WTC11 (cell line): ENCODE results near the gene MYO9A. TPM values are rescaled to one million over a fixed set of nuclear protein-coding genes. Genes with fewer than 3 reads are reported as not detected.

Source experiments
- ATAC-seq: fragments of 200-7000 bp; cut with Tn5 transposase; 2 replicates; pipeline ENCODE4 v1.10.0; 2021; ENCODE audit warnings: mild to moderate bottlenecking, moderate library complexity
- CTCF ChIA-PET: fragments of 300-600 bp; sonication (Branson Sonifier 250); formaldehyde crosslinking; loops from one replicate; lab custom pipeline; 2021; ENCODE audit warnings: antibody characterized with exemption; lab: Charles Lee
- POLR2A ChIA-PET: fragments of 350-600 bp; sonication (Branson Sonifier 250); formaldehyde crosslinking; loops from one replicate; lab custom pipeline; 2021; ENCODE audit warnings: antibody characterized with exemption; lab: Charles Lee
- DNase-seq: peaks from one replicate; pipeline ENCODE4 v3.0.0; 2021; ENCODE audit warnings: low spot score
- H3K27ac Mint-ChIP-seq: 2 replicates; pipeline ENCODE4 v1.8.0; 2021; ENCODE audit warnings: mixed read lengths
- H3K27me3 Mint-ChIP-seq: 2 replicates; pipeline ENCODE4 v1.8.0; 2021; ENCODE audit warnings: low read depth, mild to moderate bottlenecking, moderate library complexity, mixed read lengths
- H3K36me3 Mint-ChIP-seq: 2 replicates; pipeline ENCODE4 v1.8.0; 2021; ENCODE audit warnings: mixed read lengths
- H3K4me1 Mint-ChIP-seq: 2 replicates; pipeline ENCODE4 v1.8.0; 2022; ENCODE audit warnings: mixed read lengths
- H3K4me3 Mint-ChIP-seq: 2 replicates; pipeline ENCODE4 v1.8.0; 2021; ENCODE audit warnings: mild to moderate bottlenecking, moderate library complexity, mixed read lengths
- H3K9me3 Mint-ChIP-seq: 2 replicates; pipeline ENCODE4 v1.8.0; 2021; ENCODE audit warnings: mixed read lengths
- FOXJ3 ChIP-seq: sonication (generic); formaldehyde crosslinking; IDR thresholded peaks from 2 replicates; pipeline ENCODE4 v1.9.0; 2021; ENCODE audit warnings: missing genetic modification reagents, mild to moderate bottlenecking, borderline replicate concordance
- NR1H2 ChIP-seq: sonication (generic); formaldehyde crosslinking; IDR thresholded peaks from 2 replicates; pipeline ENCODE4 v1.9.0; 2021; ENCODE audit warnings: mild to moderate bottlenecking, moderate library complexity, missing genetic modification reagents
- NR3C1 ChIP-seq: sonication (generic); formaldehyde crosslinking; conservative IDR thresholded peaks from 2 replicates; pipeline ENCODE4 v1.8.1; 2023; ENCODE audit warnings: low read depth, mild to moderate bottlenecking, missing genetic modification reagents
- ZBTB43 ChIP-seq: sonication (generic); formaldehyde crosslinking; IDR thresholded peaks from 2 replicates; pipeline ENCODE4 v1.8.1; 2023; ENCODE audit warnings: mild to moderate bottlenecking, missing genetic modification reagents
- ZNF317 ChIP-seq: sonication (generic); formaldehyde crosslinking; IDR thresholded peaks from 2 replicates; pipeline ENCODE4 v1.8.1; 2023; ENCODE audit warnings: low read depth, mild to moderate bottlenecking, moderate library complexity, missing genetic modification reagents, borderline replicate concordance
- total RNA-seq: library from RNA; stranded (reverse); gene quantifications from 3 replicates; pipeline ENCODE4 v1.2.3, GENCODE V29; 2021
- TF ChIP-seq, protein P1 (sequence below): sonication (generic); formaldehyde crosslinking; IDR thresholded peaks from 2 replicates; pipeline ENCODE4 v1.8.0; 2022; ENCODE audit warnings: mild to moderate bottlenecking, missing genetic modification reagents
- TF ChIP-seq, protein P2 (sequence below): sonication (generic); formaldehyde crosslinking; IDR thresholded peaks from 2 replicates; pipeline ENCODE4 v1.8.0; 2022; ENCODE audit warnings: mild to moderate bottlenecking, missing genetic modification reagents
- TF ChIP-seq, protein P3 (sequence below): sonication (generic); formaldehyde crosslinking; IDR thresholded peaks from 2 replicates; pipeline ENCODE4 v1.8.1; 2023; ENCODE audit warnings: mild to moderate bottlenecking, missing genetic modification reagents, moderate library complexity
- TF ChIP-seq, protein P4 (sequence below): fragments of 200-600 bp; IDR thresholded peaks from 2 replicates; pipeline ENCODE4 v1.8.0; 2022; ENCODE audit warnings: antibody characterized with exemption
- TF ChIP-seq, protein P5 (sequence below): sonication (generic); formaldehyde crosslinking; conservative IDR thresholded peaks from 2 replicates; pipeline ENCODE4 v1.8.1; 2023; ENCODE audit warnings: mild to moderate bottlenecking, low read depth, missing genetic modification reagents, moderate library complexity

The MYO9A gene
- total RNA-seq, 1 experiment from 2014 or later, result 23.5 TPM

DNA sequence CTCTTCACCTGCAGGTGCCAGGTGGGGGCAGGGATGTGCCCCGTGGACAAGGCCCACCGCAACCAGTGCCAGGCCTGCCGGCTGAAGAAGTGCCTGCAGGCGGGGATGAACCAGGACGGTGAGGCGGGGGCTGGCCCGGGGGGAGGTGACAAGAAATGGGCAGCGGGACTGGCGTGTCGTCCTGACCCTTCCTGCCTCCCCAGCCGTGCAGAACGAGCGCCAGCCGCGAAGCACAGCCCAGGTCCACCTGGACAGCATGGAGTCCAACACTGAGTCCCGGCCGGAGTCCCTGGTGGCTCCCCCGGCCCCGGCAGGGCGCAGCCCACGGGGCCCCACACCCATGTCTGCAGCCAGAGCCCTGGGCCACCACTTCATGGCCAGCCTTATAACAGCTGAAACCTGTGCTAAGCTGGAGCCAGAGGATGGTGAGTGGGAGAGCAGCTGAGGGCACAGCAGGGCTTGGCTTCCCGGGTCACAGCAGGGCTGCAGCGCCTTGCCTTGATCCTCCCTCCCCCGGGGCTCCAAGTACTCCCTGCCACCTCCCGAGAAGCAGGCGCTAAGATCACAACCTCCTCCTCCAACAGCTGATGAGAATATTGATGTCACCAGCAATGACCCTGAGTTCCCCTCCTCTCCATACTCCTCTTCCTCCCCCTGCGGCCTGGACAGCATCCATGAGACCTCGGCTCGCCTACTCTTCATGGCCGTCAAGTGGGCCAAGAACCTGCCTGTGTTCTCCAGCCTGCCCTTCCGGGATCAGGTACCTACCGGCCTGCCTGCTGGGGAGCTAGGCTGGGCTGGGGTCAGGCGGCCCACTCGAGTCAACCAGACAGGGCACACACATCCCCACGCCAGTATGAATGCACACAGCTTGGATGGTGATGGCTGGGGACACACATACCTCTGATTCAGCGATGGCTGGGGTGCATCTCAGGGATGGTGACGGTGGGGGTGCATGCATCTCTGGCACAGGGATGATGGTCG lies 305.9 kb downstream of the MYO9A start:
- H3K27ac Mint-ChIP-seq, result no peak overlapping the region
- H3K27me3 Mint-ChIP-seq, result no peaks in the 10 kb centered on the region; the same call in 1 of the 2 replicates
- H3K4me3 Mint-ChIP-seq, result no peak overlapping the region
- TF ChIP-seq, protein P1, sequence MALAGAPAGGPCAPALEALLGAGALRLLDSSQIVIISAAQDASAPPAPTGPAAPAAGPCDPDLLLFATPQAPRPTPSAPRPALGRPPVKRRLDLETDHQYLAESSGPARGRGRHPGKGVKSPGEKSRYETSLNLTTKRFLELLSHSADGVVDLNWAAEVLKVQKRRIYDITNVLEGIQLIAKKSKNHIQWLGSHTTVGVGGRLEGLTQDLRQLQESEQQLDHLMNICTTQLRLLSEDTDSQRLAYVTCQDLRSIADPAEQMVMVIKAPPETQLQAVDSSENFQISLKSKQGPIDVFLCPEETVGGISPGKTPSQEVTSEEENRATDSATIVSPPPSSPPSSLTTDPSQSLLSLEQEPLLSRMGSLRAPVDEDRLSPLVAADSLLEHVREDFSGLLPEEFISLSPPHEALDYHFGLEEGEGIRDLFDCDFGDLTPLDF (CRISPR knock-in tag), result no peak
- TF ChIP-seq ZNF317 (CRISPR knock-in tag) (no peak), FOXJ3 (no peak), ZBTB43 (CRISPR knock-in tag) (no peak), NR3C1 (no peak), NR1H2 (no peak)
- TF ChIP-seq, protein P2, sequence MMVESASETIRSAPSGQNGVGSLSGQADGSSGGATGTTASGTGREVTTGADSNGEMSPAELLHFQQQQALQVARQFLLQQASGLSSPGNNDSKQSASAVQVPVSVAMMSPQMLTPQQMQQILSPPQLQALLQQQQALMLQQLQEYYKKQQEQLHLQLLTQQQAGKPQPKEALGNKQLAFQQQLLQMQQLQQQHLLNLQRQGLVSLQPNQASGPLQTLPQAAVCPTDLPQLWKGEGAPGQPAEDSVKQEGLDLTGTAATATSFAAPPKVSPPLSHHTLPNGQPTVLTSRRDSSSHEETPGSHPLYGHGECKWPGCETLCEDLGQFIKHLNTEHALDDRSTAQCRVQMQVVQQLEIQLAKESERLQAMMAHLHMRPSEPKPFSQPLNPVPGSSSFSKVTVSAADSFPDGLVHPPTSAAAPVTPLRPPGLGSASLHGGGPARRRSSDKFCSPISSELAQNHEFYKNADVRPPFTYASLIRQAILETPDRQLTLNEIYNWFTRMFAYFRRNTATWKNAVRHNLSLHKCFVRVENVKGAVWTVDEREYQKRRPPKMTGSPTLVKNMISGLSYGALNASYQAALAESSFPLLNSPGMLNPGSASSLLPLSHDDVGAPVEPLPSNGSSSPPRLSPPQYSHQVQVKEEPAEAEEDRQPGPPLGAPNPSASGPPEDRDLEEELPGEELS (CRISPR knock-in tag), result no peak
- TF ChIP-seq, all 79 proteins: peak for 0
- POLR2A ChIA-PET, result no interaction called here
- Mint-ChIP-seq H3K36me3 (no peaks in the 10 kb centered on the region), H3K9me3 (no peaks in the 10 kb centered on the region), H3K4me1 (peaks cover 21% of the 10 kb centered on the region)
- DNase-seq (no peak), ATAC-seq (no peak)
- CTCF ChIA-PET, result no interaction called here

DNA sequence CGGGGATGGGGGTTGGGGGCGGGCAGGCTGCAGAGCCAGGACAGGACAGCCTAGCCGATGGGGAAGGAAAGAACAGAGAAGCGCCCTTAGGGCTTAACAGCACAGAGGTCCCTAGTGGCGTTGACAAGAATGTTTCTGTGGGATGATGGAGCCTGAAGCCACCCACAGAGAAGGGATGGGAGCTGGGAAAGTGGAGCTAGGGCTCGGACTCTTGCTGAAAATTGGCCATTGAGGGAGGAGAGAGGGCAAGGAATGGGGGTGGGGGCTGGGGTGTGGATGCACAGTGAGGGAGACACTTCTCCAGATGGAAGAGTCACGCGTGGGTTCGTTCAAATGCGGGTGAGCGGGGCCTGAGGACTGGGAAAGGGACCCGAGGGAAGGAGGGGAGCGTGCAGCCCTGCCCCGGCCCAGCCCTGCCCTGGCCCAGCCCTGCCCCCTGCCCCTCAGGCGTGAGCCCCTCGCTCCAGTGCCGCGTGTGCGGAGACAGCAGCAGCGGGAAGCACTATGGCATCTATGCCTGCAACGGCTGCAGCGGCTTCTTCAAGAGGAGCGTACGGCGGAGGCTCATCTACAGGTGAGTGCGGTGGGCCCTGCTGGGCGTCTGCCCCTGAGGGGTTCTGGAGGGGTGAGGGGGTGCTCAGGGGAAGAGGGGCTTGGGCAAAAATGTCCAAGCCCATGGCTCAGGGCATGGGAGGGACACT lies 306.8 kb downstream of the MYO9A start:
- TF ChIP-seq, protein P3, sequence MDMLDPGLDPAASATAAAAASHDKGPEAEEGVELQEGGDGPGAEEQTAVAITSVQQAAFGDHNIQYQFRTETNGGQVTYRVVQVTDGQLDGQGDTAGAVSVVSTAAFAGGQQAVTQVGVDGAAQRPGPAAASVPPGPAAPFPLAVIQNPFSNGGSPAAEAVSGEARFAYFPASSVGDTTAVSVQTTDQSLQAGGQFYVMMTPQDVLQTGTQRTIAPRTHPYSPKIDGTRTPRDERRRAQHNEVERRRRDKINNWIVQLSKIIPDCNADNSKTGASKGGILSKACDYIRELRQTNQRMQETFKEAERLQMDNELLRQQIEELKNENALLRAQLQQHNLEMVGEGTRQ (CRISPR knock-in tag), result no peak
- TF ChIP-seq, protein P4, sequence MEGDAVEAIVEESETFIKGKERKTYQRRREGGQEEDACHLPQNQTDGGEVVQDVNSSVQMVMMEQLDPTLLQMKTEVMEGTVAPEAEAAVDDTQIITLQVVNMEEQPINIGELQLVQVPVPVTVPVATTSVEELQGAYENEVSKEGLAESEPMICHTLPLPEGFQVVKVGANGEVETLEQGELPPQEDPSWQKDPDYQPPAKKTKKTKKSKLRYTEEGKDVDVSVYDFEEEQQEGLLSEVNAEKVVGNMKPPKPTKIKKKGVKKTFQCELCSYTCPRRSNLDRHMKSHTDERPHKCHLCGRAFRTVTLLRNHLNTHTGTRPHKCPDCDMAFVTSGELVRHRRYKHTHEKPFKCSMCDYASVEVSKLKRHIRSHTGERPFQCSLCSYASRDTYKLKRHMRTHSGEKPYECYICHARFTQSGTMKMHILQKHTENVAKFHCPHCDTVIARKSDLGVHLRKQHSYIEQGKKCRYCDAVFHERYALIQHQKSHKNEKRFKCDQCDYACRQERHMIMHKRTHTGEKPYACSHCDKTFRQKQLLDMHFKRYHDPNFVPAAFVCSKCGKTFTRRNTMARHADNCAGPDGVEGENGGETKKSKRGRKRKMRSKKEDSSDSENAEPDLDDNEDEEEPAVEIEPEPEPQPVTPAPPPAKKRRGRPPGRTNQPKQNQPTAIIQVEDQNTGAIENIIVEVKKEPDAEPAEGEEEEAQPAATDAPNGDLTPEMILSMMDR, result no peak
- TF ChIP-seq, protein P5, sequence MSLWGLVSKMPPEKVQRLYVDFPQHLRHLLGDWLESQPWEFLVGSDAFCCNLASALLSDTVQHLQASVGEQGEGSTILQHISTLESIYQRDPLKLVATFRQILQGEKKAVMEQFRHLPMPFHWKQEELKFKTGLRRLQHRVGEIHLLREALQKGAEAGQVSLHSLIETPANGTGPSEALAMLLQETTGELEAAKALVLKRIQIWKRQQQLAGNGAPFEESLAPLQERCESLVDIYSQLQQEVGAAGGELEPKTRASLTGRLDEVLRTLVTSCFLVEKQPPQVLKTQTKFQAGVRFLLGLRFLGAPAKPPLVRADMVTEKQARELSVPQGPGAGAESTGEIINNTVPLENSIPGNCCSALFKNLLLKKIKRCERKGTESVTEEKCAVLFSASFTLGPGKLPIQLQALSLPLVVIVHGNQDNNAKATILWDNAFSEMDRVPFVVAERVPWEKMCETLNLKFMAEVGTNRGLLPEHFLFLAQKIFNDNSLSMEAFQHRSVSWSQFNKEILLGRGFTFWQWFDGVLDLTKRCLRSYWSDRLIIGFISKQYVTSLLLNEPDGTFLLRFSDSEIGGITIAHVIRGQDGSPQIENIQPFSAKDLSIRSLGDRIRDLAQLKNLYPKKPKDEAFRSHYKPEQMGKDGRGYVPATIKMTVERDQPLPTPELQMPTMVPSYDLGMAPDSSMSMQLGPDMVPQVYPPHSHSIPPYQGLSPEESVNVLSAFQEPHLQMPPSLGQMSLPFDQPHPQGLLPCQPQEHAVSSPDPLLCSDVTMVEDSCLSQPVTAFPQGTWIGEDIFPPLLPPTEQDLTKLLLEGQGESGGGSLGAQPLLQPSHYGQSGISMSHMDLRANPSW (CRISPR knock-in tag), result no peak
- Mint-ChIP-seq H3K27me3 (no peaks in the 10 kb centered on the region; the same call in 1 of the 2 replicates), H3K36me3 (no peaks in the 10 kb centered on the region), H3K27ac (no peak overlapping the region), H3K4me1 (peaks cover 30% of the 10 kb centered on the region), H3K9me3 (no peaks in the 10 kb centered on the region), H3K4me3 (no peak overlapping the region)
- POLR2A ChIA-PET, result no interaction called here
- DNase-seq (no peak), ATAC-seq (no peak)
- CTCF ChIA-PET, result interaction anchor here (1.0 to 1.6 kb wide), 4 partner anchors 9 to 345 kb away, joined by 3 to 6 read pairs (median 4); no protein-coding TSS in a partner anchor
